Erythroblast (primary cell): Measurements from ENCODE around the gene MDFIC2.

ENCODE experiments used
- GATA1 ChIP-seq: IDR thresholded peaks from 2 replicates; pipeline ENCODE4 v1.6.1; 2011; ENCODE audit warnings: low read depth, mild to moderate bottlenecking, control low read depth, low read length, moderate library complexity
- POLR2A ChIP-seq: IDR thresholded peaks from 2 replicates; pipeline ENCODE4 v1.6.1; 2011; ENCODE audit warnings: mild to moderate bottlenecking, low read length

DNA sequence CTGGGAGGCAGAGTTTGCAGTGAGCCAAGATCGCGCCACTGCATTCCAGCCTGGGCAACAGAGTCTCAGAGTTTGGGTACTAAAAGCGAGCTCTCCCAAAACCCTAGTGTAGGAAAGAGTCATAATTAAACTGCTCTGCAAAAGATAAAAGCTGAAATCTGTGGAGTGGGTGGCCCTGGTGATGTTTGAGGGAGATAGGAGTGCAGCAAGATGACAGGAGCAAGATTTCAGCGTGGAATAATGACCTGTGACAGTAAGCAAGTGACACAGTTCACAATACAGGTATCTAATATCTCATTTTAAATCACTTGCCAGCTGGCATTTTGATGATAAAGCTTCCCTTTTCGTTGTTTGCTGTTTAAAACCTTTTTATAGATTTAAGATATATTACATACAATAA lies 79.3 kb downstream of the MDFIC2 start:
- TF ChIP-seq POLR2A (no peak), GATA1 (no peak)
